MCF 10A (cell line): ENCODE results near the gene ATXN7L1. TPM values are rescaled to one million over a fixed set of nuclear protein-coding genes. Genes with fewer than 3 reads are reported as not detected.

Source experiments
- BruUV-seq: library from RNA; stranded (reverse); fragments of 400-500 nt; replicated peaks from 2 replicates; lab custom pipeline; 2021; lab: Mats Ljungman, UMichigan
- CTCF ChIA-PET: fragments of 300-600 bp; sonication (Branson Sonifier 250); formaldehyde crosslinking; extraction: SDS; loops from one replicate; lab custom pipeline; 2021; ENCODE audit warnings: antibody characterized with exemption, inconsistent platforms; lab: Yijun Ruan, JAX
- POLR2A ChIA-PET: fragments of 300-600, 350-650 bp; sonication (Branson Sonifier 250); formaldehyde crosslinking; extraction: SDS; loops from one replicate; lab custom pipeline; 2020; ENCODE audit warnings: antibody characterized with exemption, inconsistent platforms; lab: Yijun Ruan, JAX
- DNase-seq: peaks from one replicate; pipeline ENCODE4 v3.0.0-alpha.2; 2018; ENCODE audit not compliant: unreplicated experiment
- H3K27ac Mint-ChIP-seq: one replicate; pipeline ENCODE4 v1.8.0; 2022; ENCODE audit warnings: mild to moderate bottlenecking, low read depth, mixed read lengths; ENCODE audit not compliant: unreplicated experiment
- H3K27me3 Mint-ChIP-seq: one replicate; pipeline ENCODE4 v1.8.0; 2022; ENCODE audit warnings: mixed read lengths; ENCODE audit not compliant: insufficient read depth, unreplicated experiment
- H3K36me3 Mint-ChIP-seq: one replicate; pipeline ENCODE4 v1.8.0; 2022; ENCODE audit warnings: mild to moderate bottlenecking, moderate library complexity, mixed read lengths; ENCODE audit not compliant: insufficient read depth, unreplicated experiment
- H3K4me1 Mint-ChIP-seq: one replicate; pipeline ENCODE4 v1.8.0; 2022; ENCODE audit warnings: mixed read lengths; ENCODE audit not compliant: insufficient read depth, unreplicated experiment
- H3K4me3 Mint-ChIP-seq: one replicate; pipeline ENCODE4 v1.8.0; 2022; ENCODE audit warnings: mild to moderate bottlenecking, moderate library complexity, mixed read lengths; ENCODE audit not compliant: unreplicated experiment
- H3K9me3 Mint-ChIP-seq: one replicate; pipeline ENCODE4 v1.8.0; 2022; ENCODE audit warnings: mixed read lengths; ENCODE audit not compliant: unreplicated experiment
- CTCF ChIP-seq: fragments of 200-600 bp; IDR thresholded peaks from one replicate; pipeline ENCODE4 v1.8.0; 2022; ENCODE audit warnings: antibody characterized with exemption, mild to moderate bottlenecking; ENCODE audit not compliant: unreplicated experiment
- intact Hi-C: fragments of 100-400 bp; cut with micrococcal nuclease; formaldehyde crosslinking; loops from 2 replicates; pipeline ENCODE4 v1.14.1; 2022
- total RNA-seq: library from RNA; stranded (reverse); gene quantifications from 2 replicates; pipeline ENCODE4 v1.2.3, GENCODE V29; 2022

The ATXN7L1 gene
- total RNA-seq, 1 experiment from 2014 or later, result 10.0 TPM

GRCh38 chr7:105810556-105810955 lies 65.8 kb downstream of the ATXN7L1 start:
- intact Hi-C loops, result no loop called here
- no peaks in the 10 kb centered on the region for H3K36me3 Mint-ChIP-seq
- TF ChIP-seq CTCF, result no peak
- no peak for DNase-seq
- H3K9me3 Mint-ChIP-seq, result no peaks in the 10 kb centered on the region
- H3K4me1 Mint-ChIP-seq, result peaks cover 19% of the 10 kb centered on the region
- BruUV-seq, result no TSS peak
- POLR2A ChIA-PET, result no interaction called here
- H3K27me3 Mint-ChIP-seq, result no peaks in the 10 kb centered on the region
- no peak overlapping the region for H3K27ac Mint-ChIP-seq
- CTCF ChIA-PET, result interaction anchor here (0.6 kb wide), 1 partner anchor 343 kb away, joined by 3 read pairs; no protein-coding TSS in a partner anchor
- no peak overlapping the region for H3K4me3 Mint-ChIP-seq

DNA sequence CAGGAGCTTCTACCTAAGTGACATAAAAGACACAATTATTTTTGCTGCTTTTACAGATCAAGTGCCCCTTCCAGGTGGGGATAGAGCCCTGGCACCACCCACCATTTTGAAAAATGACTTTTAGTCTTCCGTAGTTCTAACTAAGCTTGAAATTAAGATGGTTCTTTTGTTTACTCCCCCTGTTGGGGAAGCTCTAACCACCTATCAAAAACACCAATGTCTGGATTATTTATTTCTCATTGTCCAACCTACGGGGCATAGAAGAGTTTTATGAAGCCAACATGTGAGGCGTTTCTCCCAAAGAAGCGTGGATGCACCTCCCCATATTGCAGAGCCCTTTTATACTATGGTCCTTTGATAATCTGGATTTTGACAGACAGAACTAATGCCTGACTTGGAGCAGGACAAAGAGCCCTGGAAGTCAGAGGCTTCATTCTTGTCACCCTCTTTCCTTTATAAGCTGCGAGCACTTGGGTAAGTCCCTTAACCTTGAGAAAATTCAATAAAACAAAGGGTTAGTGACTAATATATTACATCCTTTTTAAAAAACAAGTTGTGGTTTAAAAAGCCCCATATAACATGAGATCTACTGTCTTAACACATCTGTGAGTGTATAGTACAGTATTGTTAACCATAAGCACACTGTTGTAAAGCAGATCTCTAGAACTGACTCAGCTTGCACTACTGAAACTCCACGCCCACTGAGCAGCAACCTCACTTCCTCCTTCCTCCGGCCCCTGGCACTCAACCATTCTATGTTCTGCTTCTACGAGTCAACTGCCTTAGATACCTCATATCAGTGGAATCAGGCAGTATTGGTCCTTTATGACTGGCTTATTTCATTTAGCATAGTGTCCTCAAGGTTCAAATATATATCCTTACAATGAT lies 67.5 kb downstream of the ATXN7L1 start:
- Mint-ChIP-seq H3K27me3 (no peaks in the 10 kb centered on the region), H3K4me3 (no peak overlapping the region), H3K36me3 (peaks cover 5% of the 10 kb centered on the region), H3K27ac (no peak overlapping the region), H3K9me3 (no peaks in the 10 kb centered on the region), H3K4me1 (peaks cover 27% of the 10 kb centered on the region)
- ChIA-PET CTCF (no interaction called here), POLR2A (interaction anchor here (1.6 kb wide), 1 partner anchor 9 kb away, joined by 6 read pairs; no protein-coding TSS in a partner anchor)
- BruUV-seq, result no TSS peak
- intact Hi-C loops, result no loop called here
- DNase-seq, result peak; percentile 42
- TF ChIP-seq CTCF, result no peak

- DNase-seq, result no peak
- H3K27me3 Mint-ChIP-seq, result no peaks in the 10 kb centered on the region
- no peak overlapping the region for H3K4me3 Mint-ChIP-seq
- no peak for TF ChIP-seq CTCF
- POLR2A ChIA-PET, result interaction anchor here (1.6 kb wide), 1 partner anchor 10 kb away, joined by 6 read pairs; no protein-coding TSS in a partner anchor
- H3K4me1 Mint-ChIP-seq, result peaks cover 27% of the 10 kb centered on the region
- H3K27ac Mint-ChIP-seq, result no peak overlapping the region
- CTCF ChIA-PET, result interaction anchor here (0.5 to 1.7 kb wide), 2 partner anchors 64 to 69 kb away, joined by 4 to 7 read pairs; no protein-coding TSS in a partner anchor
- BruUV-seq, result no TSS peak
- H3K9me3 Mint-ChIP-seq, result no peaks in the 10 kb centered on the region
- intact Hi-C loops, result no loop called here
- peaks cover 5% of the 10 kb centered on the region for H3K36me3 Mint-ChIP-seq
Observed at GRCh38 chr7:105808209-105808608, 68.2 kb downstream of the ATXN7L1 start.

GRCh38 chr7:105807448-105807762 lies 69.0 kb downstream of the ATXN7L1 start:
- intact Hi-C loops, result no loop called here
- no peak for TF ChIP-seq CTCF
- POLR2A ChIA-PET, result no interaction called here
- DNase-seq, result no peak
- no peak overlapping the region for H3K27ac Mint-ChIP-seq
- H3K4me3 Mint-ChIP-seq, result no peak overlapping the region
- H3K4me1 Mint-ChIP-seq, result peaks cover 27% of the 10 kb centered on the region
- CTCF ChIA-PET, result interaction anchor here (0.5 to 1.7 kb wide), 2 partner anchors 63 to 70 kb away, joined by 4 to 7 read pairs; no protein-coding TSS in a partner anchor
- no peaks in the 10 kb centered on the region for H3K27me3 Mint-ChIP-seq
- no TSS peak for BruUV-seq
- H3K36me3 Mint-ChIP-seq, result peaks cover 5% of the 10 kb centered on the region
- no peaks in the 10 kb centered on the region for H3K9me3 Mint-ChIP-seq
